ENCODE results near the gene IFI6.
A peak's percentile ranks its signal among the peaks of the same experiment; 100 is the strongest.
"Not testable (repeated sequence)": the region's sequence is repeated elsewhere in the genome, so short reads cannot be mapped to it uniquely, and the experiment has no call there.

Gene IFI6

GRCh38 chr1:27671964-27672749 lies at the start of gene IFI6:
Gene IFI6, minus strand, starts transcription at chr1:27672192. Its CDS starts 2,878 bp downstream, at chr1:27669314.
- peak; percentile 96 for DNase-seq (ENCODE audit: low spot score)

DNA sequence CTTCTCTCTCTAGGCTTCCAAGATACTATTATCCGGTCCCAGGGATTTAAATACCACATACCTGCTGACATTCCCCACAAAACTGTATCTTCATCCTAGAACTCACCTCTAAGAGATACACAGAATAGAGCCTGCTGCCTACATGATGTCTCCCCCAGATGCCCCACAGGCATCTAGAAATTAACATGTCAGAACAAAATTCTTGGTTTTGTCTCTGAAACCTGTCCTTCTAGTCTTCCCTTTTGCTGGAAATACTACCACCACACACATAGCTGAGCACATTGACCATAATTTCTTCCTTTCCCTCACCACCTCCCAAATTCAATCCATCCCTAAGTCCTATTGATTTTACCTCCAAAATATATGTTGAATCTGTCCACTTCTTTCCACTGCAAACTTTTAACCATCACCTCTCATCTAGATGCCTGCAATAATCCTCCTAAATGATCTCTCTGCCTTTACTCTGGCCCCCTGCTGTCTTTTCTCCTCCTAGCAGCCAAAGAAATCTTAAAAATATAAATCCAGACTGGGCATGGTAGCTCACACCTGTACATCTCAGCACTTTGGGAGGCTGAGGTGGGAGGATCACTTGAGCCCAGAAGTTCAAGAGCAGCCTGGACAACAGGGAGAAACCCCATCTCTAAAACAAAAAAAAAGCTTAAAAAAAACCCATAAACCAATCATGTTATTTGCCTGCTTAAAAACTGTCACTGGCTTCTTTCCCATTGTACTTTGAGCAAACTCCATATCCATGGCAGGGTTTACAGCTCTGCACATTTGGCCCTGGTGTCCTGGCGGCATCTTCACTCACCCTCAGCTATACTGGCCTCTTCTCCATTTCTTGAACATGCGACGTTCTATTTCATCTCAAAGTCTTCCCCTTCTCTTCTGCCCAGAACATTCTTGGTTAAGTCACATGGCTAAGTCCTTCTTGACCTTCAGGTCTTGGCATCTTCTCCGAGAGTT lies 47.6 kb upstream of the IFI6 start:
- DNase-seq (ENCODE audit: low spot score): peak; percentile 16

GRCh38 chr1:27716262-27716895 lies 44.4 kb upstream of the IFI6 start:
- DNase-seq (ENCODE audit: low spot score): no peak

GRCh38 chr1:27713869-27714513 lies 42.0 kb upstream of the IFI6 start:
- no peak for DNase-seq (ENCODE audit: low spot score)

- DNase-seq (ENCODE audit: low spot score): no peak
These were observed 41.2 kb upstream of the IFI6 start for GRCh38 chr1:27713139-27713725.

DNA sequence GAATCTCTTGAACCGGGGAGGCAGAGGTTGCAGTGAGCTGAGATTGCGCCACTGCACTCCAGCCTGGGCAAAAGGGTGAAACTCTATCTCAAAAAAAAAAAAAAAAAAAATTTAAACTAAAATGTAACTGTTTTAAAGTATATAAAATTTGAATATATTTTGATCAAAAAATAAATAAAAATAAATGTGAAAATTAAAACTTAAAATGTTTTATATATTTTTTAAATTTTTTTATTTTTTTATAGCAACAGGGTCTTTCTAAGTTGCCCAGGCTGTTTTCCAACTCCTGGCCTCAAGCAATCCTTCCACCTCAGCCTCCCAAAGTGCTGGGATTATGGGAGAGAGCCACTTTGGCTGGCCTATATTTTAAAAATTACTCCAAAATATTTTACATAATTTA lies 38.6 kb upstream of the IFI6 start:
- DNase-seq (ENCODE audit: low spot score): no peak

- no peak for DNase-seq (ENCODE audit: low spot score)
These were observed 33.6 kb upstream of the IFI6 start for GRCh38 chr1:27705545-27705944.

DNA sequence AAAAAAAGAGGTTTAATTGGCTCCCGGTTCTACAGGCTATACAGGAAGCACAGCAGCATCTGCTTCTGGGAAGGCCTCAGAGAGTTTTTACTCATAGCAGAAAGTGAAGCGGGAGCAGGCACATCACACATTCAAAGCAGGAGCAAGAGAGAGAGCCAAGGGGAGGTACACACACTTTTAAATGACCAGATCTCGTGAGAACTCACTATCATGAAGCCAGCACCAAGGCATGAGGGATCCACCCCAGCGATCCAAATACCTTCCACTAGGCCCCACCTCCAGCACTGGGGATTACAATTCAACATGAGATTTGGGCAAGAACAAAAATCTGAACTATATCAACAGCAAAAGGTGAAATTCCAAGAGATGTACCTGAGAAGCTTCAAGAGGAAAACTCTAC lies 33.0 kb upstream of the IFI6 start:
- no peak for DNase-seq (ENCODE audit: low spot score)

DNA sequence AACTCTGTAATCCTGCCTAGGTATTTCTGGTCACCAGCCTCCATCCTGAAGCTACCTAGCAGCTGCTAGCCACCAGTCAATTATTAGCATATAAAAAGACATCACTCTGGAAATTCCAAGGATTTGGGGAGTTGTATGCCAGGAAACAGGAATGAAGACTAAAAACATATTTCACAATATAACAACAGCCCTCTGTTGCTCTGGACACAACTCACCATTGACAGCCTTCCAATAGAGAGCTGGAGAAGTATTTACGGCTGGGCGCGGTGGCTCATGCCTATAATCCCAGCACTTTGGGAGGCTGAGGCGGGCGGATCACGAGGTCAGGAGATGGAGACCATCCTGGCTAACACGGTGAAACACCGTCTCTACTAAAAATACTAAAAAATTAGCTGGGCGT lies 24.8 kb upstream of the IFI6 start:
- not testable (repeated sequence) for DNase-seq (ENCODE audit: low spot score)

GRCh38 chr1:27690183-27690582 lies 18.2 kb upstream of the IFI6 start:
- DNase-seq (ENCODE audit: low spot score): no peak

- peak; percentile 51 for DNase-seq (ENCODE audit: low spot score)
These were observed 17.6 kb upstream of the IFI6 start for GRCh38 chr1:27689423-27690173.

DNA sequence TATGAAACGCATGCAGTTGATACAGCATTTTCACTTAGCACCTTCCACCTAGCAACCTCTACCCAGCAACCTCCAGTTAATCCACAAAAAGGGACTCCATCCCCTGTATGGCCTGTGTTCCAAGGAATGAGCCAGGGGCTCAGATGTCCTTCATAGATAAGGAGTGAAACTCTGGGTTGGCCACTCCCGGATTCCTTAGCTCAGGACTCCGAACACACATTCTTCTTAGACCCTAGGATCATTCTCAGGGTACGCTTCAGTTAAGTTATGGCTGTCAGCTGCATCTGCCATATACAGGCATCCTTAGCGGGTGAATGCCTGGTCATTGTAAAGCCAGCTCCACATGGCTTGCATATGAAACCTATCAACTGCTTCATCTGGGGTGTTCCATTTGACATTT lies 15.9 kb upstream of the IFI6 start:
- no peak for DNase-seq (ENCODE audit: low spot score)

DNA sequence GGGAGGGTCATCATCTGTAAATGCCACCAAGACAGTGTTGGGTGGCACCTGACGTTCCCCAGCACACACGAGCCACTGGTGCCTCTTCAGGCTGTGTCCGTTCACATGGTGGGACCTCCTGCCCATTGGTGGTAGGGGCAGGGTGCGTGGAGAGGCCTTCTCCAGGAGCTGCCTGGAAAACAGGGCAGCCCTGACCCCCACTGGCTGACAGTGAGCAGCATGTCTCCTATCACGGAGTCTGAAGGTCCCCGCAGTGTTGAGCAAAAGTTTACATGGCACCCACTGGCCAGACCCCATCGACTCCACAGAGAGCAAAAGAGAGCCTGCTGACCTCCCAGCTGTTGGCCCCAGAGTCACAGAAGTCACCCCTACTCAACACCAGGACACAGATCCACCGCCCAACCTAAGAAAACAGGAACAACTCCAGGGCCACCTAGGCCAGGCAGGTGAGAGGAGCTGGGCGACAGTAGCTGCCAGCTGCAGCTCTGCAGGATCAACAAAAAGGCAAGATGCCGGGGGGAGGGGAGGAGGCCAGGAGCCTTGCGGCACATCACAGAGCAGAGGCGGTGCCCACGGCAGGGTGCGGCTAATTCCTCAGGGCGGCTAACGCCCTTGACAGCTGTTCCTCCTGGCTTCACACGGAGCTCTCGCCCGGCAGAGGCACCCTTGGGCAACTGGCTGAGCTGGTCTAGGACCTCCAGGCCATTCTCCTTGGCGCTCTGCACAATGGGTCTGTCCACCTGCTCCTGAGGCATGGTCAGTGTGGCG lies 14.4 kb upstream of the IFI6 start:
- DNase-seq (ENCODE audit: low spot score): no peak

GRCh38 chr1:27684176-27684575 lies 12.2 kb upstream of the IFI6 start:
- DNase-seq (ENCODE audit: low spot score): no peak

- no peak for DNase-seq (ENCODE audit: low spot score)
These were observed 10.5 kb upstream of the IFI6 start for GRCh38 chr1:27682351-27682944.

DNA sequence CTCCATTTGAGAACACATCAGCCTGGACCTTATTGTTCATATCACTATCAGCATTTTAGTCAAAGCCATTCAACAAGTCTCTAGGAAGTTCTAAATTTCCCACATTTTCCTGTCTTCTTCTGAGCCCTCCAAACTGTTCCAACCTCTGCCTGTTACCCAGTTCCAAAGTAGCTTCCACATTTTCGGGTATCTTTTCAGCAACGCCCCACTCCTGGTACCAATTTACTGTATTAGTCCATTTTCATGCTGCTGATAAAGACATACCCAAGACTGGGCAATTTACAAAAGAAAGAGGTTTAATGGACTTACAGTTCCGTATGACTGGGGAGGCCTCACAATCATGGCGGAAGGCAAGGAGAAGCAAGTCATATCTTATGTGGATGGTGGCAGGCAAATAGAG lies 9.6 kb upstream of the IFI6 start:
- DNase-seq (ENCODE audit: low spot score): not testable (repeated sequence)

GRCh38 chr1:27680225-27680791 lies 8.3 kb upstream of the IFI6 start:
- not testable (repeated sequence) for DNase-seq (ENCODE audit: low spot score)

GRCh38 chr1:27678747-27679146 lies 6.8 kb upstream of the IFI6 start:
- DNase-seq (ENCODE audit: low spot score): no peak

GRCh38 chr1:27676410-27676809 lies 4.4 kb upstream of the IFI6 start:
- no peak for DNase-seq (ENCODE audit: low spot score)

All from GM03348 (cell line).